NCI-H2029 treated with DMSO at 0.1 percent for 48 hours (cell line): ENCODE measurements around the gene MUS81.
"Not testable (repeated sequence)": the region's sequence is repeated elsewhere in the genome, so short reads cannot be mapped to it uniquely, and the experiment has no call there.

Experiments used
- DNase-seq: peaks from one replicate; lab custom pipeline; 2025; lab: John Stamatoyannopoulos, UW

The MUS81 gene

GRCh38 chr11:65860278-65861164, at the start of gene MUS81:
Gene MUS81 (plus strand): TSS chr11:65860433. CDS start chr11:65860754, 321 bp downstream.
- DNase-seq: peak; percentile 91

GRCh38 chr11:65811764-65812475, 48.3 kb upstream of the MUS81 start:
- no peak for DNase-seq

GRCh38 chr11:65814131-65814985, 45.9 kb upstream of the MUS81 start:
- DNase-seq: no peak

GRCh38 chr11:65814986-65815565, 45.2 kb upstream of the MUS81 start:
- DNase-seq: no peak

GRCh38 chr11:65816696-65817095, 43.5 kb upstream of the MUS81 start:
- DNase-seq: no peak

GRCh38 chr11:65817312-65817834, 42.9 kb upstream of the MUS81 start:
- DNase-seq: no peak

GRCh38 chr11:65817835-65818680, 42.2 kb upstream of the MUS81 start:
- peak; percentile 30 for DNase-seq

GRCh38 chr11:65821107-65821506, 39.1 kb upstream of the MUS81 start:
- DNase-seq: no peak

GRCh38 chr11:65822776-65823528, 37.3 kb upstream of the MUS81 start:
- no peak for DNase-seq

- DNase-seq: no peak
Measured at GRCh38 chr11:65826984-65827735, 33.1 kb upstream of the MUS81 start.

GRCh38 chr11:65829459-65829858, 30.8 kb upstream of the MUS81 start:
- no peak for DNase-seq

GRCh38 chr11:65832231-65832630, 28.0 kb upstream of the MUS81 start:
- not testable (repeated sequence) for DNase-seq

- DNase-seq: peak; percentile 80
Measured at GRCh38 chr11:65833297-65834030, 26.8 kb upstream of the MUS81 start, which contains the start of gene SNX32. Gene SNX32 (plus strand): TSS chr11:65833963. CDS start chr11:65834066, 103 bp downstream.

- DNase-seq: no peak
Measured at GRCh38 chr11:65834202-65834601, 26.0 kb upstream of the MUS81 start.

GRCh38 chr11:65842144-65842543, 18.1 kb upstream of the MUS81 start:
- no peak for DNase-seq

GRCh38 chr11:65843811-65844210, 16.4 kb upstream of the MUS81 start:
- no peak for DNase-seq

- DNase-seq: no peak
Measured at GRCh38 chr11:65844231-65844872, 15.9 kb upstream of the MUS81 start.

- DNase-seq: no peak
Measured at GRCh38 chr11:65847746-65848145, 12.5 kb upstream of the MUS81 start.
